Measurements from ENCODE around the gene PSME1.

The PSME1 gene

GRCh38 chr14:24147761-24148428, 11.9 kb downstream of the PSME1 start:
- DNase-seq: no peak

GRCh38 chr14:24149302-24149969, 13.4 kb downstream of the PSME1 start:
- no peak for DNase-seq

DNA sequence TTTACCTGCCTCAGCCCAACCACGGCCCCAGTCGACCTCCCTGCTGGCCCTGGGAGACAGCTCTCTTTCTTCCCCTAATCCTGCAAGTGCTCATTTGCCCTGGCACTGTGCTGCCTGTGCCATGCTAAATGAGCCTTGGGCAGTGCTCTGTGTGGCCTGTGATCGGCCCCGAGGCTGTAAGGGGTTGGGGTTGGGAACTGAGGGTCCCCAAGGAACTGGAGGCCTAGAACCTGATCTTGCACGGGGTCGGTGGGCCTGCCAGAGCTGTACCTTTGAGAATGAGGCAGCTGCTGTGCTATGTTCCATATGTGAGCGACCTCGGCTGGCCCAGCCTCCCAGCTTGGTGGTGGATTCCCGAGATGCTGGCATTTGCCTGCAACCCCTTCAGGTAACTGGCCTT, 14.1 kb downstream of the PSME1 start:
- DNase-seq: no peak

DNA sequence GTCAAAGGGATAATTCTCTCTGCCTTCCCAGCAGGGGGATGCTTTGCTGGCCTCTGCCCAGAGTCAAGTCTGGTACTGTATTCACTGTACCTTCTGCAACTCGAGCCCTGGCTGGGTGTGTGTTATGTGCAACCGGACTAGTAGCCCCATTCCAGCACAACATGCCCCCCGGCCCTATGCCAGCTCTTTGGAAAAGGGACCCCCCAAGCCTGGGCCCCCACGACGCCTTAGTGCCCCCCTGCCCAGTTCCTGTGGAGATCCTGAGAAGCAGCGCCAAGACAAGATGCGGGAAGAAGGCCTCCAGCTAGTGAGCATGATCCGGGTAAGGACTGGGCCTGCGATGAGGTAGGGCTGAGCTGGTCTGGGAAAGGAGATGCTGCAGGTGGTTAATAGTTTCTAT, 14.6 kb downstream of the PSME1 start:
- DNase-seq: no peak

- DNase-seq: no peak
Observed at GRCh38 chr14:24150993-24151392, 15.0 kb downstream of the PSME1 start.

GRCh38 chr14:24151404-24152080, 15.5 kb downstream of the PSME1 start:
- no peak for DNase-seq

DNA sequence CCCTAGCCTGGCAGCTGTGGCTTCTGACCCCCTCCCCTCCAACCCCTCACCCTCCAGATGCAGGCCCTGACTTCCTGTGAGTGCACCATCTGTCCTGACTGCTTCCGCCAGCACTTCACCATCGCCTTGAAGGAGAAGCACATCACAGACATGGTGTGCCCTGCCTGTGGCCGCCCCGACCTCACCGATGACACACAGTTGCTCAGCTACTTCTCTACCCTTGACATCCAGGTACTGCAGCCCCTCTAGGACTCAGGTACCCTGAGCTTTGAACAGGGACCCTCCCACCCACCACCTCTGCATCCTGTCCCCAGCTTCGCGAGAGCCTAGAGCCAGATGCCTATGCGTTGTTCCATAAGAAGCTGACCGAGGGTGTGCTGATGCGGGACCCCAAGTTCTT, 19.1 kb downstream of the PSME1 start:
- DNase-seq: no peak

- no peak for DNase-seq
Observed at GRCh38 chr14:24156840-24157239, 20.8 kb downstream of the PSME1 start.

GRCh38 chr14:24157331-24157730, 21.3 kb downstream of the PSME1 start:
- DNase-seq: no peak

DNA sequence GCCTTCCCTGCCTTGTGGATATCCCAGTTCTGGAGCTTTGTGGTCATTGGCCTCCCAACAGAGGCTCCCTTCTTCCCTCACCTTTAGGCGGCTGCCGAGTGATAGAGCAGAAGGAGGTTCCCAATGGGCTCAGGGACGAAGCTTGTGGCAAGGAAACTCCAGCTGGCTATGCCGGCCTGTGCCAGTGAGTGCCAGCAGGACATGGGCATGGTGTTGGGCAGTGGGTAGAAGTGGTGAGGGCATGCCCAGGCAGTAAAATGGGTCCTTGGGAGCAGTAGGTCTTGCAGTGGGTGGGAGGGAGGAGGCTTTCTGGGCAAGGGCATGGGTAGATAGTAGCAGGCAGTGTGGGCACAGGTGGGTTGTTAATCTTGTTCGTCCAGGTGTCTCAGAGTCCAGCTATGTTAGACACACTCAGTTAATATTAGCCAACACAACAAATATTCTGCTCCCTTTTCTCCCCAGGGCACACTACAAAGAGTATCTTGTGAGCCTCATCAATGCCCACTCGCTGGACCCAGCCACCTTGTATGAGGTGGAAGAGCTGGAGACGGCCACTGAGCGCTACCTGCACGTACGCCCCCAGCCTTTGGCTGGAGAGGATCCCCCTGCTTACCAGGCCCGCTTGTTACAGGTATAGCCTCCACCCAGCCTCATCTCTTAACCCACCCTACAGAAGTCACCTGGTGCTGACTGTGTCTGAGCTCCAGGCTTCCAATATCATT, 23.9 kb downstream of the PSME1 start:
- no peak for DNase-seq

- DNase-seq: no peak
Observed at GRCh38 chr14:24160499-24160849, 24.5 kb downstream of the PSME1 start.

DNA sequence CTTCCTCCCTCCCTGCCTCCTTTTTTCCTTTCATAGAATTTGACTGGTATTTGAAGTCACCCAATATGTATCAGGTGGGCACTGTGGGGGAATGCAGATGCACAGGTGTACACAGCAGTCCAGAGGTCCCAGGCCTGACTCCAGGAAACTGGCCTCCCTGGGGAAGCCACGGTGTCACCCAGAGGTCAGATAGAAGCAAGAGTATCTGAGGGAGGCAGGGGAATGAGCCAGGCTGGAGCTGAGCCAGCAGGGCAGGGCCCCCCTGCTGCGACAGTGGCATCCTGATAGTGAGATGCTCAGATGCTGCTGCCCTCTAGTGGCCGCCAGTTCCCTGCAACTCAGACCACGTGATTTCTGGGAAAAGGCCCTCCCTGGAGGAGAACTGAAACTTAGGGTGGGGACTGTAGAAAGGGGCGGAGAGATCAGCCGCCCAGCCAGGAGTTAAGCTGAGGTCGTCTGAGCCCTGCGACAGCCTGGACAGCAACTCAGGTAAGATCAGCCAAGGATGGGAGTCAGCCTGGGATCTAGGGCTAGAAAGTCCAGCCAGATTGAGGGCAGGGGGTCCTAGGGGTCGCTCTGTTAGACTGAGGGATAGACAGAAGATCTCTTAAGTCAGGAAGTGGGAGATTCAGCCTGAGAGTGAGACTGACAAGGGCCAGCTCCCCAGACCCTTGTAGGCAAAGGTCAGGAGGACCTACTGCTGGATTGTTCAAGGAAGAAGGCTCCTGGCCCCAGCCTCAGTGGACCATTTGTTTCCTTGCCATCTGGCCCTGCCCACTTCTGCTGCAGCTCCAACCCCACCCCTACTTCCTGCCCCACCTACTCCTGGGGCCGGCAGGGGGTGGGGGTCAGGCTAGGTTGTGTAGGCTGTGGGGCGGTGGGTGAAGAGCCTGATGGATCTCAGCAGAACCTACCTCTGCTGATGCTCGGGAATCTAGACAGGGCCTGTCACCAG, 25.1 kb downstream of the PSME1 start, which contains the start of gene IRF9:
Gene IRF9 (plus strand): TSS at position 416 of the 955 bp plus-strand sequence. CDS start 880 bp downstream, outside the sequence.
- peak; percentile 96 for DNase-seq

DNA sequence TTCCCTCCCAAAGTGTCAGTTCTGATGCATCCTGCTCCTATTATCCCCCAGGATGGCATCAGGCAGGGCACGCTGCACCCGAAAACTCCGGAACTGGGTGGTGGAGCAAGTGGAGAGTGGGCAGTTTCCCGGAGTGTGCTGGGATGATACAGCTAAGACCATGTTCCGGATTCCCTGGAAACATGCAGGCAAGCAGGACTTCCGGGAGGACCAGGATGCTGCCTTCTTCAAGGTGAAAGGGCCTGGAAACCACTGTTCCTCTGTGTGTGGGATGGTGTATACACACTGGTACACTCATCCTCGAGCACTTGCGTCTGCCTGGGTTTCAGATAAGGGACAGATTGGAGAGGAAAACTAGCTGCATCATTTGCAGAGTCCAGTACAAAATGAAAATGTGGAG, 26.1 kb downstream of the PSME1 start:
- DNase-seq: no peak

GRCh38 chr14:24164518-24164991, 28.6 kb downstream of the PSME1 start:
- DNase-seq: no peak

GRCh38 chr14:24165785-24166184, 29.8 kb downstream of the PSME1 start:
- no peak for DNase-seq

DNA sequence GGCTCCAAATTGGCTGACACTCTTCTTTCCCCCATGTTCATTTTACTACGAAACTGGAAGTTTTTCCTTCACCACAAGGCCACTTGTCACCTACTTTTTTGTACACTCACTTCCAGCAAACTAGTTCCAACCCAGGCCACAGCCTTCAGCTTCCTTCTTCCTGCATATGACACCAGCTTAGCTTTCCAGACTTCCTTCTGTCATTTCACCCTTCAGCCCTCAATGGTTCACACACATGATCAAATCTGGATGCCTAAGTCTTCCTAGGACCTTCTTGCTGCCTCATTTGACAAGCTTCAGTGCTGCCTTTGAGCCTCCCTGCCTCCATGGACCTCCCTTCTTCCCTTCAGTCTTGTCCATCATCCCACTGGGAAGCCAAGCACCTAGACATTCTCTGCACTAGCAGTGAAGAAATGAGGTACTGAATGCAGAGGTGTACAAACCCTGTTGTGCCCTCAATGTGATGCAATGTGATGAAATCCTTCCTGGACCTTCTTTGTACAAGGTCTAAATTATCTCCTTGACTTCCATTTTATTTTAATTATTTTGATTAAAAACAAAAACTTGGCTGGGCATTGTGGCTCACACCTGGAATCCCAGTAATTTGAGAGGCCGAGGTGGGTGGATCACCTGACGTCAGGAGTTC, 31.6 kb downstream of the PSME1 start:
- no peak for DNase-seq

- DNase-seq: peak; percentile 71
Observed at GRCh38 chr14:24171422-24172260, 35.6 kb downstream of the PSME1 start, which contains the start of gene REC8. Gene REC8 (plus strand): TSS chr14:24172080. CDS start chr14:24172553, 473 bp downstream.

DNA sequence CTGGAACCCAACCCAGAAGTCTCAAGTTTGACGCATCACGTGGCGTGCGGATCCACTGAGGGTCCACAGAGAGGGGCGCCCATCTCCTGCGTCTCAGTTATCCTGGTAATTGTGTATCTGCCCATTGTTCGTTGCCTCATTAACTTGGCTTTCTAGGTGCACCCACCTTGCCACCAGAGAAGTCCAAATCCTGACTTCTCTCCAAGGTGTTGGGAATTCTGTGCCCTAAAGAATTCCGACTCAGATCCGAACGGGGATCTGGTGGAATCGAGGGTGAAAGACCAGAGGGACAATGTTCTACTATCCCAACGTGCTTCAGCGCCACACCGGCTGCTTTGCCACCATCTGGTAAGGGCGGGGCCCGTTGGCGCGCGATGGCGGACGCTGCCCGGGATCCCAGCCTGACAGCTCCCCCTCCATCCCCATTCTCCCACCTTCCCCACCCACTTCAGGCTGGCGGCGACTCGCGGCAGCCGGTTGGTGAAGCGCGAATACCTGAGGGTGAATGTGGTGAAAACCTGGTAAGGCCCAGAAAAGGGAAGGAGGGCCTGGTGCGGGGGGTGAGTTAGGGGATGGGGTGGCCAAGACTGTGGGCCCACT, 36.4 kb downstream of the PSME1 start:
- no peak for DNase-seq

DNA sequence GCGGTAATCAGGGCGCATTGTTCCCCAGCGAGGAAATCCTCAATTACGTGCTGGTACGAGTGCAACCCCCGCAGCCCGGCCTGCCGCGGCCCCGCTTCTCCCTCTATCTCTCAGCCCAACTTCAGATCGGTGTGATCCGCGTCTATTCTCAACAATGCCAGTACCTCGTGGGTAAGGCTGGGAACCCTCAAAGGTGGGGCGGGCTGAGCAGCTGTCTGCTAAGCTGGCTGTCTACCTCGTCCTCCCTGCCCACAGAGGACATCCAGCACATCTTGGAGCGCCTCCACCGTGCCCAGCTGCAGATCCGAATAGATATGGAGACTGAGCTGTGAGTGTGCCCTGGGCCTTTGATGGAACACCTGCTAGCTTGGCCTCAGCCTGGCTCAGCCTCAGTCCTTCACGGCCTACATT, 36.9 kb downstream of the PSME1 start:
- no peak for DNase-seq

DNA sequence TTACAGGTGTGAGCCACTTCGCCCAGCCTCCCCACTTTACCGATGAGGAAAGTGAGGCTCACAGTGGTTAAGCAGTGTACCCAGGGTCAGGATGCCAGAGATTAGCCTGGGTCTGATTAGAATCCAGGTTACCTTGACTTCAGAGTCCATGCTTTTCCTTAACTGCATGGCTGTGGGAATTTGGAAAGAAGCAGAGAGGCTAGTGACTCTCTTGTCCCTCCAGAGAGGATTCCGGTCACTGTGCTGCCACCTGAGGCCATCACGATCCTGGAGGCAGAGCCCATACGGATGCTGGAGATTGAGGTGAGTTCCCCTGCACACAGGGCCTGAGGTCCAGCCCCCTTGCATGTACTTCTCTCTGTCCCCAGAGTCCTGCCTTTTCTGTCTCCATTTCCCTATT, 40.6 kb downstream of the PSME1 start:
- DNase-seq: no peak
